Breast epithelium (tissue), 4 donors: ENCODE measurements around the gene WNK2. TPM values are rescaled to one million over a fixed set of nuclear protein-coding genes. Genes with fewer than 3 reads are reported as not detected.

Experiments used
- DNase-seq, 2 donors: peaks; one replicate each; pipeline ENCODE4 v3.0.0-alpha.2; 2019; ENCODE audit warnings: low spot score in 2 of 2
- H3K27ac ChIP-seq, 2 donors: fragments of 200-600 bp; sonication (generic) in 1 of 2; one replicate each; pipeline ENCODE4 v1.5.1; 2016 to 2019; ENCODE audit warnings: mild to moderate bottlenecking in 1 of 2
- H3K27me3 ChIP-seq, 2 donors: fragments of 200-600 bp; sonication (generic) in 1 of 2; one replicate each; pipeline versions ENCODE4 v1.5.1 to v1.6.0; 2017 to 2019; ENCODE audit warnings: control low read depth in 1 of 2, mild to moderate bottlenecking in 1 of 2
- H3K36me3 ChIP-seq: fragments of 200-600 bp; one replicate; pipeline ENCODE4 v1.5.1; 2019
- H3K4me1 ChIP-seq, 2 donors: fragments of 200-600 bp; sonication (generic); one replicate each; pipeline ENCODE4 v1.5.1; 2016 to 2019; ENCODE audit warnings: control low read depth in 1 of 2
- H3K4me3 ChIP-seq, 3 donors: fragments of 200-600 bp; sonication (generic); 1 replicate in 2 of 3; 2 replicates in 1 of 3; pipeline ENCODE4 v1.5.1; 2016 to 2019; ENCODE audit warnings: mild to moderate bottlenecking in 3 of 3, moderate library complexity in 2 of 3
- H3K9me3 ChIP-seq, 2 donors: fragments of 200-600 bp; sonication (generic) in 1 of 2; one replicate each; pipeline ENCODE4 v1.5.1; 2016 to 2019; ENCODE audit warnings: control low read depth in 1 of 2
- POLR2A ChIP-seq: fragments of 450-650 bp; IDR thresholded peaks from one replicate; pipeline ENCODE4 v1.6.1; 2016; ENCODE audit warnings: antibody characterized with exemption, mild to moderate bottlenecking, moderate library complexity
- POLR2AphosphoS5 ChIP-seq, 3 donors: sonication (generic); formaldehyde crosslinking; IDR thresholded peaks; one replicate each; pipeline ENCODE4 v1.6.1; 2017; ENCODE audit warnings: antibody characterized with exemption in 3 of 3
- intact Hi-C: fragments of 100-400 bp; cut with DNase I; formaldehyde crosslinking; loops from one replicate; pipeline ENCODE4 v1.15.1; 2023; ENCODE audit warnings: low total_unique reads
- total RNA-seq, 3 donors: library from RNA; depleted of rRNA; stranded (reverse); fragments of >200 nt; gene quantifications; one replicate each; pipeline ENCODE4 v1.1.0, GENCODE V29; 2016
- TF ChIP-seq, protein P1 (sequence below), 3 donors: fragments of 450-650 bp; IDR thresholded peaks; one replicate each; pipeline ENCODE4 v1.5.1; 2016 to 2017; ENCODE audit warnings: antibody characterized with exemption in 3 of 3, mild to moderate bottlenecking in 3 of 3, moderate library complexity in 3 of 3

Gene WNK2
- total RNA-seq, 3 donors from 2014 or later = 9.1 to 28.5 TPM; not detected in 1

DNA sequence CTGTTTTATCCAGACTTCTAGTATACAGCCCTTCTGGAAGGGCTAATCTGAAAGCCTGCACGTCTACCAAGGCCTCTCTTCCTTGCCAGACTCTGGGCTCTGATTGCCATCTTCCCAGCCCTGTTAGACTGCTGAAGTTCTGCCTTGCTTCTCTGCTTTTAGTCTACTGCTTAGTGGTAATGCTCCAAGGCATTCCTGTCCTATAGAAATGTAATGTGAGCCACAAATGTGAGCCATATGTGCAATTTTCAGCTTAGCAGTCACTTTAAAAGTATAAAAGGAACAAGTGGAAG lies 32.1 kb downstream of the WNK2 start:
- intact Hi-C loops = no loop called here
- no peak for DNase-seq
- TF ChIP-seq POLR2AphosphoS5 (IDR thresholded peaks at IDR 0.05) (no peak), POLR2A (no peak)
- TF ChIP-seq, protein P1, sequence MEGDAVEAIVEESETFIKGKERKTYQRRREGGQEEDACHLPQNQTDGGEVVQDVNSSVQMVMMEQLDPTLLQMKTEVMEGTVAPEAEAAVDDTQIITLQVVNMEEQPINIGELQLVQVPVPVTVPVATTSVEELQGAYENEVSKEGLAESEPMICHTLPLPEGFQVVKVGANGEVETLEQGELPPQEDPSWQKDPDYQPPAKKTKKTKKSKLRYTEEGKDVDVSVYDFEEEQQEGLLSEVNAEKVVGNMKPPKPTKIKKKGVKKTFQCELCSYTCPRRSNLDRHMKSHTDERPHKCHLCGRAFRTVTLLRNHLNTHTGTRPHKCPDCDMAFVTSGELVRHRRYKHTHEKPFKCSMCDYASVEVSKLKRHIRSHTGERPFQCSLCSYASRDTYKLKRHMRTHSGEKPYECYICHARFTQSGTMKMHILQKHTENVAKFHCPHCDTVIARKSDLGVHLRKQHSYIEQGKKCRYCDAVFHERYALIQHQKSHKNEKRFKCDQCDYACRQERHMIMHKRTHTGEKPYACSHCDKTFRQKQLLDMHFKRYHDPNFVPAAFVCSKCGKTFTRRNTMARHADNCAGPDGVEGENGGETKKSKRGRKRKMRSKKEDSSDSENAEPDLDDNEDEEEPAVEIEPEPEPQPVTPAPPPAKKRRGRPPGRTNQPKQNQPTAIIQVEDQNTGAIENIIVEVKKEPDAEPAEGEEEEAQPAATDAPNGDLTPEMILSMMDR (IDR thresholded peaks at IDR 0.05) = no peak
- Histone ChIP-seq H3K36me3 (no peaks in the 10 kb centered on the region), H3K27ac (no peak overlapping the region), H3K27me3 (no peaks in the 10 kb centered on the region), H3K4me3 (no peak overlapping the region), H3K4me1 (no peaks in the 10 kb centered on the region), H3K9me3 (no peaks in the 10 kb centered on the region)

DNA sequence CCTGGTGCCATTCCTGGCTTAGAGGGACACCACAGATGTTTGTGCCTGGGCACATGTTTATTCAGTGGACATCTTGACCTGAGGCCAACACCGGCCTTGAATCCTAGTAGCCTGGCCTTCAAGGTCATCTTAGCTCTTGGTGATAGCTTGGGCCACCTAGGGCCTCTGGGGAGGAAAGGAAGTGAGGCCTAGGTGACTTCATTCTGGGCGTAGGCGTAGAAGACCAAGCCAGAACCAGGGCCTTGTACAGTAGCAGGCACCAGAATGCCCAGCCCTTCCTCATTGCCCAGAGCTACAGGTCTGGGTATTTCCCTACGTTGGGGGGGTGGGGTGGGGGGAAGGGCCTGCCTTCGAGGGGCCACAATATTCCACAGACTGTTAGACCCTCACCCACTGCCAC lies 33.8 kb downstream of the WNK2 start:
- Histone ChIP-seq H3K27me3 (no peaks in the 10 kb centered on the region), H3K27ac (no peak overlapping the region), H3K4me1 (no peaks in the 10 kb centered on the region), H3K4me3 (no peak overlapping the region), H3K9me3 (no peaks in the 10 kb centered on the region), H3K36me3 (no peaks in the 10 kb centered on the region)
- TF ChIP-seq, protein P1 (IDR thresholded peaks at IDR 0.05) = no peak
- intact Hi-C loops = no loop called here
- no peak for DNase-seq

DNA sequence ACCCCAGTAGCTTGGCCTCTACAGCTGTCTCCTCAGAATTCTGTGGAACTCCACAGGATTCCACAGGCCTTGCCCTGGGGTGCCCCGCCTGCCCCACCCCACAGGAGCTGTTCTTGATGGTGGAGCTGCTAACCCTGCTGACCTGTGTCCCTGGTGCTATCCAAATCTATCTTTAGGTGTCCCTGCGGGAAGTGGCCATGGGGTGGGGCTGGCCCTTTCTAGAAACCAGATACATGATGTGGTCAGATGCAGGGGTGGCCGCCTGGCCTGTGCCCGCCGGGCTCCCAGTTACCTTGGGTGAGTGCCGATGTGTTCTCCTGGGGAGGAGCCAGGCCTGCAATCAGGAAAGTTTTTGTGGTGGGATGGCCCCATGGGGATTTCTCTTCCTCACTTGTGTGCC lies 34.2 kb downstream of the WNK2 start:
- intact Hi-C loops = no loop called here
- H3K4me1 ChIP-seq = no peaks in the 10 kb centered on the region
- no peak for TF ChIP-seq POLR2AphosphoS5 (IDR thresholded peaks at IDR 0.05)
- no peak for TF ChIP-seq POLR2A
- TF ChIP-seq, protein P1 (IDR thresholded peaks at IDR 0.05) = no peak
- no peak overlapping the region for H3K4me3 ChIP-seq
- DNase-seq = no peak
- no peaks in the 10 kb centered on the region for H3K9me3 ChIP-seq
- H3K27me3 ChIP-seq = no peaks in the 10 kb centered on the region
- no peak overlapping the region for H3K27ac ChIP-seq
- no peaks in the 10 kb centered on the region for H3K36me3 ChIP-seq

DNA sequence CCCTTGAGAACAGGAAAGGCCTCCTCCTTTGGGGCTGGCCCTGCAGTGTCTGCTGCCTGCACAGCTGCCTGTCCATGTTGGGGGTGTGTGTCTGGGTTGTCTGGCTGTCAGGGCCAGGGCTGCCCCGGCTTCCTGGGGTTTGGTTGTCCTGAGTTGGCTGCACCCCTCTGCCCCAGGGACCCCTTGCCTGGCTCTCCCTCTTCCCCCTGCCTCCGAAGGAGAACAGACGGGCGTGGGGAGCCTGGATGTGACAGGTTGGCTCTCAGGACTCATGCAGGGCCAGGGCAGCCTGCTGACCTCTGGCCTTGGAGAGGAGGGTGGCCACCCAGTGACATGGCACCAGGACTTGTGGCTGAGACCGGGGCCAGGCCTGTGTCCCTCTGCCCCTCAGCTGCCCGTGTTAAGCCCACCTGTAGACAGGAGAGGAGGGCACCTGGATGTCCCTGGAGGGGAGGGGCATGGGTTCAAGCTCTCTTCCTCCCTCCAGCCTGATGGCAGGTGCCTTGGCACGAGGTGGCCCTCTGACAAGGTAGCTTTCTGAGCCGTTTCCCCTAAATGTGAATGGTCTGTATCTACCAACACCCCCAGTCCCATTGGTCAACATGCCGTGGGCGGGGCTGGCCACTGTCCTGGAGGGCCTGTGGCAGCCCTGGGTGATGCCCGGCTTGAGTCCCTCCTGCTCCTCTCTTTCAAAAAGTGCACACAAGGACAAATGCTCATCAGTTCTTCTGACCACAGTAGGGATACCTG lies 34.9 kb downstream of the WNK2 start:
- Histone ChIP-seq H3K4me3 (no peak overlapping the region), H3K36me3 (no peaks in the 10 kb centered on the region), H3K9me3 (no peaks in the 10 kb centered on the region), H3K27ac (no peak overlapping the region), H3K27me3 (no peaks in the 10 kb centered on the region), H3K4me1 (no peaks in the 10 kb centered on the region)
- TF ChIP-seq POLR2AphosphoS5 (IDR thresholded peaks at IDR 0.05) (no peak), POLR2A (no peak)
- TF ChIP-seq, protein P1 (IDR thresholded peaks at IDR 0.05) = no peak
- intact Hi-C loops = no loop called here
- DNase-seq = no peak

DNA sequence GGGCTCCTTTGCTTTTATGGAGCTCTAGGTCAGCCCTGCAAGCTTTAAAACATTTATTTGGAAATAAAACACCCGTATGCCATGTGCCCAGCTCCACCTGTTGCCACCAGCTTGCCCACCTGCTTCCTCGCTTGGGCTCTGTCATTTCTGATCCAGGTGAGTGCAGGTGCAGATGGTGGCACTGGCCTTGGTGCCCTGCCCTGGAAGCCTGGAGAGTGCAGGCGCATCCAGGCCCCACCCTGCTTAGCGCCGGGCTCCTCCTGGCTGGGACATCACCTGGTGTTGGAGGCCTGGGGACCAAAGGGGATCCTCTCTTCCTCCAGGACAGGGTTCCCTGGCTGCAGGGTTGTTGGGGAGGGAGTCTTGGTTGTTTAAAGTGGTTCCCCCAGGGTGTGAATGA lies 35.8 kb downstream of the WNK2 start:
- Histone ChIP-seq H3K27ac (no peak overlapping the region), H3K4me1 (no peaks in the 10 kb centered on the region), H3K36me3 (no peaks in the 10 kb centered on the region), H3K4me3 (no peak overlapping the region), H3K27me3 (no peaks in the 10 kb centered on the region), H3K9me3 (no peaks in the 10 kb centered on the region)
- DNase-seq = no peak
- intact Hi-C loops = no loop called here
- TF ChIP-seq POLR2A (no peak), POLR2AphosphoS5 (IDR thresholded peaks at IDR 0.05) (no peak)
- TF ChIP-seq, protein P1 (IDR thresholded peaks at IDR 0.05) = no peak
